Natural killer cell treated with Interleukin-12 subunit alpha and Interleukin-12 subunit beta and Interleukin-15 and Interleukin-18, amount 100 ng/mL, for 72 hours (primary cell): ENCODE results near the gene VSIG8. TPM values are rescaled to one million over a fixed set of nuclear protein-coding genes. Genes with fewer than 3 reads are reported as not detected.

Experiments
- ATAC-seq, 2 donors: fragments of 150-1000 bp; cut with Tn5 transposase in 1 of 2; sonication (Bioruptor Pico), chemical (Tn5 transposase) in 1 of 2; 2 replicates each; pipeline ENCODE4 v1.10.0; 2021
- DNase-seq: peaks from one replicate; pipeline ENCODE4 v3.0.0; 2022; ENCODE audit warnings: low spot score
- H3K27ac Mint-ChIP-seq, 2 donors: 1 replicate in 1 of 2; 2 replicates in 1 of 2; pipeline ENCODE4 v1.8.0; 2022; ENCODE audit warnings: mixed read lengths in 2 of 2, mild to moderate bottlenecking in 1 of 2, moderate library complexity in 1 of 2
- H3K27me3 Mint-ChIP-seq, 2 donors: 1 replicate in 1 of 2; 2 replicates in 1 of 2; pipeline ENCODE4 v1.8.0; 2022; ENCODE audit warnings: mixed read lengths in 2 of 2
- H3K36me3 Mint-ChIP-seq: one replicate; pipeline ENCODE4 v1.8.0; 2022; ENCODE audit warnings: mixed read lengths
- H3K4me1 Mint-ChIP-seq, 2 donors: 1 replicate in 1 of 2; 2 replicates in 1 of 2; pipeline ENCODE4 v1.8.0; 2022; ENCODE audit warnings: low read depth in 2 of 2, mixed read lengths in 2 of 2, mild to moderate bottlenecking in 1 of 2
- H3K4me3 Mint-ChIP-seq: one replicate; pipeline ENCODE4 v1.8.0; 2022; ENCODE audit warnings: mixed read lengths
- H3K9me3 Mint-ChIP-seq: 2 replicates; pipeline ENCODE4 v1.8.0; 2022; ENCODE audit warnings: mixed read lengths
- total RNA-seq, 2 donors: library from RNA; stranded (reverse); gene quantifications; one replicate each; pipeline ENCODE4 v1.2.3, GENCODE V29; 2022

Gene VSIG8
- total RNA-seq, 2 donors from 2014 or later: not detected

DNA sequence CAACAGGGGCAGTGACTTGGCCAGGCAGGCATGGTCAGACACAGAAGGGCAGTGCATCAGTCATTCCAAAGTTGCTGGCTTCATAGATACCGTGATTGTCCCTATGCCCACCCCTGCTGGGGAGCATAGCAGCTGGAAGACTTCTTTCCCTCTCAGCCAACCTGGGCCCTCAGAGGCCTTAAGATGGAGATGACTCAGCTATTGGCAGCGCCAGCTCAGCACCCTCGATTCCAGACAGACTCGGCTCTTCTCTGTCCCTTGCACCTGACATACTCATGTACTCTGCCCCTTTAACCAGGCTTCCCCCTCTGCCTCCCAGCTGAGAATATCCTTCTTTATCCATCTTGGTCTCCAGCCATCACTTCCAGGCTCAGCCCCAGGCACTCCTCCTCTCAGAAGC is 19.0 kb downstream of the VSIG8 start:
- peaks cover 24 to 28% of the 10 kb centered on the region in 2 donors for H3K27me3 Mint-ChIP-seq
- no peak for ATAC-seq
- no peaks in the 10 kb centered on the region for H3K36me3 Mint-ChIP-seq
- no peaks in the 10 kb centered on the region for H3K9me3 Mint-ChIP-seq
- no peak overlapping the region for H3K27ac Mint-ChIP-seq
- peaks cover 4 to 15% of the 10 kb centered on the region in 2 donors for H3K4me1 Mint-ChIP-seq
- H3K4me3 Mint-ChIP-seq: no peak overlapping the region
- no peak for DNase-seq

DNA sequence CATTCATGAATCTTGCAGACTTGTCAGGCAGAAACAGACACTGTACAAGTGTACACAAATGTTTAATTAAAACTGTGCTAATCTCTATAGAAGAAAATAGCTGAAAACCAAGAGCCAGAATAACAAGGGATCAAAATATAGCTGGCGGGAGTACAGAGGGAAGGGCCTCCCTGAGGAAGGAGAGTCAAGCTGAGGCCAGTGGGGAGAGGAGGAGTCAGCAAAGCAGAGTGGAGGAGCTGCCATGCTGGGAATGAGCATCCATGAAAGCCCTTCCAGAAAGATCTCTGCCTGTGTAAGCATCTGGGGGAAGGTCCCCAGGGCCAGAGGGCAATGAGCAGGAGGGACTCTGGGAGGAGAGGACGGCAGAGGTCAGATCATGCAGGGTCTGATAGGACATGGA is 20.7 kb downstream of the VSIG8 start:
- Mint-ChIP-seq H3K27me3 (peaks cover 24 to 26% of the 10 kb centered on the region in 2 donors), H3K4me3 (no peak overlapping the region), H3K36me3 (no peaks in the 10 kb centered on the region), H3K27ac (no peak overlapping the region), H3K4me1 (peaks cover 4 to 13% of the 10 kb centered on the region in 2 donors), H3K9me3 (no peaks in the 10 kb centered on the region)
- DNase-seq (no peak), ATAC-seq (no peak)

GRCh38 chr1:159839116-159839849 is 23.2 kb downstream of the VSIG8 start:
- no peak overlapping the region for H3K4me3 Mint-ChIP-seq
- H3K27me3 Mint-ChIP-seq: peaks cover 16 to 17% of the 10 kb centered on the region in 2 donors
- no peaks in the 10 kb centered on the region for H3K36me3 Mint-ChIP-seq
- H3K4me1 Mint-ChIP-seq: peaks cover 4 to 12% of the 10 kb centered on the region in 2 donors
- H3K27ac Mint-ChIP-seq: no peak overlapping the region
- ATAC-seq (no peak), DNase-seq (no peak)
- H3K9me3 Mint-ChIP-seq: no peaks in the 10 kb centered on the region

DNA sequence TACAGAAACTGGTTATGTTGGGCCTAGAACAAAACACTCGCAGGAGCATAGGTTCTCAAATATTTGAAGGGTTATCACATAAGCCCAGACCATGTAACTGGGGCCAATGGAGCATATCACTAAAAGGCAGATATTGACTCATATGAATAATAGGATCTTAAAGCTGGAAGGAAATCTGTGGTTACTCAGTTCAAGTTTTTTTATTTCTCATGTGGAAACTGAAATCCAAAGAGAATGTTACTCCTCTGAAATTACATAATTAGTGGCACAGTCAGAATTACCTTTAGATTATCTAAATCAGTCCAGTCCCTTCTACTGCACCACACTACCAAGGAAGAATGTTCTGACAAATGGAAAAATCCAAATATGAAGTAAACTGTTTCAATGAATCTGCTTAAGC is 23.7 kb downstream of the VSIG8 start:
- DNase-seq (no peak), ATAC-seq (no peak)
- peaks cover 4 to 12% of the 10 kb centered on the region in 2 donors for H3K4me1 Mint-ChIP-seq
- peaks cover 2% of the 10 kb centered on the region for H3K36me3 Mint-ChIP-seq
- H3K27ac Mint-ChIP-seq: no peak overlapping the region
- no peaks in the 10 kb centered on the region for H3K9me3 Mint-ChIP-seq
- H3K27me3 Mint-ChIP-seq: peaks cover 11 to 15% of the 10 kb centered on the region in 2 donors
- no peak overlapping the region for H3K4me3 Mint-ChIP-seq

DNA sequence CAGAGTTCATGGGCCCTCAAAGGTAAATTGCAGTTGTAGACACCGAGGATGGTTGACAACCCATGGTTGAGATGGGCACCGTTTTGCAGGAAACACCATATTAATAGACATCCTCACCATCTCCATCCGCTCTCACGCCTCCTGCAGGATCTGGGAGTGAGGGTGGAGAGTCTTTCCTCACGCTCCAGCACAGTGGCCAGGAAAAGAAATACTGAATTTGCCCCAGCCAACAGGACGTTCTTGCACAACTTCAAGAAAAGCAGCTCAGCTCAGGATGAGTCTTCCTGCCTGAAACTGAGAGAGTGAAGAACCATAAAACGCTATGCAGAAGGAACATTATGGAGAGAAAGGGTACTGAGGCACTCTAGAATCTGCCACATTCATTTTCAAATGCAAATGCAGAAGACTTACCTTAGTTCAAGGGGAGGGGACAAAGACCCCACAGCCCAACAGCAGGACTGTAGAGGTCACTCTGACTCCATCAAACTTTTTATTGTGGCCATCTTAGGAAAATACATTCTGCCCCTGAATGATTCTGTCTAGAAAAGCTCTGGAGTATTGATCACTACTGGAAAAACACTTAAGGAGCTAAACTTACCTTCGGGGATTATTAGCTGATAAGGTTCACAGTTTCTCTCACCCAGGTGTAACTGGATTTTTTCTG is 26.5 kb downstream of the VSIG8 start:
- no peaks in the 10 kb centered on the region for H3K9me3 Mint-ChIP-seq
- no peak for DNase-seq
- ATAC-seq: no peak
- peaks cover 0 to 20% of the 10 kb centered on the region in 2 donors for H3K27me3 Mint-ChIP-seq
- no peak overlapping the region for H3K27ac Mint-ChIP-seq
- peaks cover 5% of the 10 kb centered on the region for H3K36me3 Mint-ChIP-seq
- H3K4me3 Mint-ChIP-seq: no peak overlapping the region
- peaks cover 4 to 10% of the 10 kb centered on the region in 2 donors for H3K4me1 Mint-ChIP-seq

GRCh38 chr1:159835356-159835755 is 27.1 kb downstream of the VSIG8 start:
- Mint-ChIP-seq H3K27ac (no peak overlapping the region), H3K9me3 (no peaks in the 10 kb centered on the region), H3K27me3 (peaks cover 0 to 21% of the 10 kb centered on the region in 2 donors), H3K4me1 (peaks cover 5 to 11% of the 10 kb centered on the region in 2 donors), H3K36me3 (peaks cover 5% of the 10 kb centered on the region), H3K4me3 (no peak overlapping the region)
- DNase-seq (no peak), ATAC-seq (no peak)

- peaks cover 8 to 26% of the 10 kb centered on the region in 2 donors for H3K27me3 Mint-ChIP-seq
- no peak overlapping the region for H3K4me3 Mint-ChIP-seq
- H3K27ac Mint-ChIP-seq: no peak overlapping the region
- DNase-seq (no peak), ATAC-seq (no peak)
- H3K36me3 Mint-ChIP-seq: peaks cover 15% of the 10 kb centered on the region
- H3K4me1 Mint-ChIP-seq: peaks cover 30 to 31% of the 10 kb centered on the region in 2 donors
- no peaks in the 10 kb centered on the region for H3K9me3 Mint-ChIP-seq
These were observed 30.1 kb downstream of the VSIG8 start for GRCh38 chr1:159832309-159832708.

GRCh38 chr1:159831412-159832141 is 30.9 kb downstream of the VSIG8 start:
- H3K27me3 Mint-ChIP-seq: peaks cover 8 to 24% of the 10 kb centered on the region in 2 donors
- no peak for DNase-seq
- no peak overlapping the region for H3K4me3 Mint-ChIP-seq
- H3K36me3 Mint-ChIP-seq: peaks cover 15% of the 10 kb centered on the region
- no peaks in the 10 kb centered on the region for H3K9me3 Mint-ChIP-seq
- no peak overlapping the region for H3K27ac Mint-ChIP-seq
- no peak for ATAC-seq
- H3K4me1 Mint-ChIP-seq: peaks cover 36 to 37% of the 10 kb centered on the region in 2 donors

DNA sequence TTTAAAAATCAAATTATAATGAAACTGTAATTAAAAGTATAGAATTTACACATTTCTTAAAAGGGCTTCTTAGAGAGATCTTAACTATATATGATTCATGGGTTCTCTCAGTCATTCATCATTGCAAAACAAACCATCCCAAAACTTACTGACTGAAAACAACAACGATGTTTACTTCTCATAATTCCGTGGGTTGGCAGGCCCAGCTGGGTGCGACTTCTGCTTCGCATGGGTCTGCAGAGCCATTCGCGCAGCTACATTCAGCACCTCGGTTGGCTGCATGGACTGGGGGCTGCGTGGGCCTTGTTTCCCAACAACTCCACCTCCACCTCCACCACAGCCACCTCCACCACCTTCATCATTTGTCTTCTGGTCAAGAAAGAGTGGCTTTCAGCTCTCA is 31.7 kb downstream of the VSIG8 start:
- H3K27ac Mint-ChIP-seq: no peak overlapping the region
- H3K9me3 Mint-ChIP-seq: no peaks in the 10 kb centered on the region
- H3K4me1 Mint-ChIP-seq: peaks cover 44 to 46% of the 10 kb centered on the region in 2 donors
- ATAC-seq (no peak), DNase-seq (no peak)
- H3K27me3 Mint-ChIP-seq: peaks cover 8 to 23% of the 10 kb centered on the region in 2 donors
- H3K4me3 Mint-ChIP-seq: no peak overlapping the region
- H3K36me3 Mint-ChIP-seq: peaks cover 15% of the 10 kb centered on the region

DNA sequence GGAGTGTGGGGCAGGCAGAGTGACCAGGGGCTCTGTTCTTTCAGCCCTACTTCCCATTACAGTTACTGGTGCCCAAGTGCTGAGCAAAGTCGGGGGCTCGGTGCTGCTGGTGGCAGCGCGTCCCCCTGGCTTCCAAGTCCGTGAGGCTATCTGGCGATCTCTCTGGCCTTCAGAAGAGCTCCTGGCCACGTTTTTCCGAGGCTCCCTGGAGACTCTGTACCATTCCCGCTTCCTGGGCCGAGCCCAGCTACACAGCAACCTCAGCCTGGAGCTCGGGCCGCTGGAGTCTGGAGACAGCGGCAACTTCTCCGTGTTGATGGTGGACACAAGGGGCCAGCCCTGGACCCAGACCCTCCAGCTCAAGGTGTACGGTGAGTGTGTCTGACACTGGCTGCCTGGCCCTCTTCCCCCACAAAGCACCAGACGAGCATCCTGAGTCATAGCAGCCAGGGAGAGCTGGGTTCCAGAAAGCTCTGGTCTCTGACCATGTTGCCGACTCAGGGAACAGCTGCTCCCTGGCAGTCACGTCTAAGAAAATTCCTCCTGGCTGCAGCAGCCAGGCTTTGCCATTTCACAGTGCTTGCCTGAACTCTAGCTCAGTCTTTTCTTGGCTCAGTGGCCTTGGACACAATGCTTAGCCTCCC is 32.5 kb downstream of the VSIG8 start:
- no peaks in the 10 kb centered on the region for H3K9me3 Mint-ChIP-seq
- H3K27ac Mint-ChIP-seq: peak overlapping the region in 1 of 2 donors; percentile 8
- ATAC-seq (no peak), DNase-seq (no peak)
- peaks cover 15% of the 10 kb centered on the region for H3K36me3 Mint-ChIP-seq
- H3K27me3 Mint-ChIP-seq: peaks cover 8 to 27% of the 10 kb centered on the region in 2 donors
- no peak overlapping the region for H3K4me3 Mint-ChIP-seq
- peaks cover 51 to 53% of the 10 kb centered on the region in 2 donors for H3K4me1 Mint-ChIP-seq

- Mint-ChIP-seq H3K27me3 (peaks cover 8 to 30% of the 10 kb centered on the region in 2 donors), H3K9me3 (no peaks in the 10 kb centered on the region), H3K36me3 (peaks cover 15% of the 10 kb centered on the region), H3K4me3 (peak overlapping the region; percentile 44), H3K4me1 (peaks cover 58 to 60% of the 10 kb centered on the region in 2 donors), H3K27ac (peak overlapping the region; percentile 8 to 15)
- ATAC-seq (no peak), DNase-seq (no peak)
These were observed 33.2 kb downstream of the VSIG8 start for GRCh38 chr1:159829273-159829634.

DNA sequence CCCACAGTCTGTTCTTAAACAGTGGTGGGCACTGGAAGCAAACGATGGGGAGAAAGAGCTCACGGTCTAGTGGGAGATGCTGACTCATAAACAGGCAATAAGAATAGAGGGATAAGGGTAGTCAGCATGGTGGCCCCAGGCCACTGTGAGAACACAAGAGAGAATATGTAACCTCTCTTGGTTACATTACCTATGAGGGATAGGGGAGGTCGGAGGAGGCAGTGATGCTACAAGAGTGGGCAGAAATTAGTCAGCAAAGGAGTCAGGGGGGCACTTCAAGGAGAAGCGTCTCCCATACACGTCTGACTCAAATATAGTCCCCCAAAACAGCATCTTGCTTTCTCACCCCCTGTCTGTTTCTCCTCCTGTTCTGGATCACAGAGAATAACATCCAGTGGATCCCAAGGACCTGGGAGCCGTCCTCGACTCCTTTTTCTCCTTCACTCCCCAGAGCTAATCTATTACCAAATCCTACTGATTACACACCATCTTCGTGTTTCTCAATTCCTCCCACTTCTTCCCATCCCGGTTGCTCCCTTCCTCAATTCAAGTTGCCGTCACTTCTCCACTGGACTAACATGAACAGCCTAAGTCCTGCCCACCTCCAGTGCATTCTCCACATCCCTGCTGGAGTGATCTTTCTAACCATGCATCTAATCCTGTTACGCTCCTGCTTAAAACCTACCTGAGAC is 33.7 kb downstream of the VSIG8 start:
- Mint-ChIP-seq H3K4me3 (peak overlapping the region; percentile 77), H3K27ac (peak overlapping the region; percentile 8 to 95), H3K4me1 (peaks cover 64 to 66% of the 10 kb centered on the region in 2 donors), H3K27me3 (peaks cover 8 to 29% of the 10 kb centered on the region in 2 donors), H3K36me3 (peaks cover 13% of the 10 kb centered on the region), H3K9me3 (no peaks in the 10 kb centered on the region)
- DNase-seq: no peak
- ATAC-seq: no peak

GRCh38 chr1:159828176-159828575 is 34.3 kb downstream of the VSIG8 start:
- H3K9me3 Mint-ChIP-seq: no peaks in the 10 kb centered on the region
- peak overlapping the region in 1 of 2 donors; percentile 95 for H3K27ac Mint-ChIP-seq
- H3K4me3 Mint-ChIP-seq: peak overlapping the region; percentile 77
- H3K36me3 Mint-ChIP-seq: peaks cover 10% of the 10 kb centered on the region
- DNase-seq (no peak), ATAC-seq (no peak)
- peaks cover 8 to 24% of the 10 kb centered on the region in 2 donors for H3K27me3 Mint-ChIP-seq
- peaks cover 69 to 71% of the 10 kb centered on the region in 2 donors for H3K4me1 Mint-ChIP-seq
